Measurements from ENCODE around the gene RXRB.
"Not testable (repeated sequence)": the region's sequence is repeated elsewhere in the genome, so short reads cannot be mapped to it uniquely, and the experiment has no call there.

The RXRB gene

GRCh38 chr6:33164665-33165373 is 35.6 kb downstream of the RXRB start:
- in situ Hi-C loops (cut with MboI; ENCODE audit: low sequenced_read_pairs), result no loop called here

GRCh38 chr6:33164176-33164575 is 36.3 kb downstream of the RXRB start:
- in situ Hi-C loops (cut with MboI; ENCODE audit: low sequenced_read_pairs), result no loop called here

GRCh38 chr6:33163540-33163939 is 36.9 kb downstream of the RXRB start:
- in situ Hi-C loops (cut with MboI; ENCODE audit: low sequenced_read_pairs), result no loop called here

GRCh38 chr6:33161354-33162331 is 38.8 kb downstream of the RXRB start:
- in situ Hi-C loops (cut with MboI; ENCODE audit: low sequenced_read_pairs), result no loop called here

GRCh38 chr6:33160728-33161344 is 39.6 kb downstream of the RXRB start:
- in situ Hi-C loops (cut with MboI; ENCODE audit: low sequenced_read_pairs), result no loop called here

GRCh38 chr6:33160096-33160495 is 40.4 kb downstream of the RXRB start:
- in situ Hi-C loops (cut with MboI; ENCODE audit: low sequenced_read_pairs), result no loop called here

GRCh38 chr6:33156964-33157363 is 43.5 kb downstream of the RXRB start:
- in situ Hi-C loops (cut with MboI; ENCODE audit: low sequenced_read_pairs), result no loop called here

GRCh38 chr6:33156561-33156960 is 43.9 kb downstream of the RXRB start:
- in situ Hi-C loops (cut with MboI; ENCODE audit: low sequenced_read_pairs), result no loop called here

- in situ Hi-C loops (cut with MboI; ENCODE audit: low sequenced_read_pairs), result no loop called here
Observed at GRCh38 chr6:33154349-33154748, 46.1 kb downstream of the RXRB start.

GRCh38 chr6:33151050-33151449 is 49.4 kb downstream of the RXRB start:
- in situ Hi-C loops (cut with MboI; ENCODE audit: low sequenced_read_pairs), result no loop called here

GRCh38 chr6:33150560-33150959 is 49.9 kb downstream of the RXRB start:
- in situ Hi-C loops (cut with MboI; ENCODE audit: low sequenced_read_pairs), result not testable (repeated sequence)

- in situ Hi-C loops (cut with MboI; ENCODE audit: low sequenced_read_pairs), result no loop called here
Observed at GRCh38 chr6:33147807-33148666, 52.4 kb downstream of the RXRB start.

- in situ Hi-C loops (cut with MboI; ENCODE audit: low sequenced_read_pairs), result no loop called here
Observed at GRCh38 chr6:33144373-33144772, 56.1 kb downstream of the RXRB start.

Data from HL-60/S4 treated with phorbol 12-myristate 13-acetate at 8.2 ng/mL for 4 days and 3 days (cell line).